NCI-H187 (cell line): Measurements from ENCODE around the gene HOXD3.

Experiments used
- DNase-seq, 2 experiments: peaks; one replicate each; lab custom pipeline; 2025; lab: John Stamatoyannopoulos, UW

HOXD3 gene

GRCh38 chr2:176132205-176133171 is 24.6 kb upstream of the HOXD3 start:
- no peak for DNase-seq

GRCh38 chr2:176133389-176133788 is 23.7 kb upstream of the HOXD3 start:
- DNase-seq: no peak

- DNase-seq: no peak
Measured at GRCh38 chr2:176134035-176134434, 23.1 kb upstream of the HOXD3 start.

DNA sequence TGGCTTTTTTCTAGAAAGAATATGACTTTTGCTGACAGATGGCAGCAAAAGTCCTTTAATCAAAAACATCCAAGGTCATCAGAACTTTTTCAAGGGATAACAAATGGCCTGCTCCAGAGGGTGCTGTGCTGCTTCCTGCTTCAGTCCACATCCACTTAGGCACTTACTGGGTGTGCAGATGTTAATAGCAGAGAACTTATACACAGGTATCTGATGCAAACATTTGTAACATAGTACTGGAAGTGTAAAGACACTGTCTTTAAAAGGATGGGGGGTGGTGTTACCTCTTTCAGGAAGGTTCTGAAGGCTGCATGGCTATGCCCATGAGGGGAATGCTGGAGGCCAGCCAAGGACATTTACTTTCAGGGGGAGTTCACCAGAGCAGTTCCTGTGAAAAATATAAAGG is 22.1 kb upstream of the HOXD3 start:
- DNase-seq: no peak

DNA sequence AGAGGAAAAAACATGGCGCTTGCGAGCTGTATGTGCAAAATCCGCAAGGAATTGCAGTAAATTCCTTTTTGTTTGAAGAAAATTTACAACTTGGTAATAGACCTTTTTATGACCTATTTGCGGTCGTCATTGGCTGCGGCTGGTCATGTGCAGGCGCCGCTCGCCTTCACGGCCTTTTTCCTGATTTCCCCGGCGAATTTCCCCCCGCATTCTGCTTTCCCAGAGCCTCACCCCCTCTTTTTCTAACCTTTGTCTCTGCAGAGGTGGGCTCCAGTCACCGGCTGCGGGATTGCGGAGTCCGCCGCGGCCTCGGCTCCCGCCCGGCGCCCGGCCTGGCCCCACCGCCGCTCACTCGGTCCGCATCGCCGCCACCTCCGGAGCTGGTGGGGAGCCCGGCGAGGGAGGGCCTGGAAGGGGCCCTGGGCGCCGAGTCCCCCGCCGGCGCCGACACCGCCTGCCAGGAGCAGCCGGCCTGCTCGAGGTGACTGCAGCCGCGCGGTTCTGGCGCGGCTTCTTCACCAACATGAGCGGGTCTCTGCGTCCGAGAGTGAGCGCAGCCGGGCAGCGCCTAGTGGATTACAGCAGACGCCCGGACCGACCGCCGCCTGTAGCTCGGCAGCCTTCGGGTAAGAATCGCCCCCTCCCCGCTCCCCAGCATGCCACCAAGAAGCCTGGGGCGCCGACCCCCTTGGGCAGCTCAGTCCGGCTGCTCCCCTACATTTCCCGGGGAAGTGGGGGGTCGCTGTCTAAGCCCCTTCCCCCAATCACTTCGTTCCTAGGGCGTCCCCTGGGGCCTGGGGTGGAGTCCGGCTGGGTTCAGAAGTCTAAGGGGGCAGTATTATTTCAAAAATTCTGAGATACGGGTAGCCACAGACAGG is 20.5 kb upstream of the HOXD3 start:
- no peak for DNase-seq

DNA sequence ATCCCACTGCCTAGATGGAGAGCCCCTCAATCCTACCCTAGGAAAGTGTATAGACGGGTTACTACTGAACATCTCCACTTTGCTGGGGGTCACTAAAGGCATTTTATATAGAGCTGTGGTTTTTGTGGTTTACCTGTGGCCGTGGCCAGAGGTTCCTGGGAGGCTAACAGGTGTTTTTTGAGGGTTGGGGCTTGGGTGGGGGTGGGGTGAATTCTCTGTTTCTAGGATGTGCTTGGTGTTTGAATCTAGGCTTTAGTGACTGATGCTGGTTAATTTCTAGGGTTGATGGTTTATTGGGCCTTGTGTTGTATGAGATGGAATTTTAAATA is 19.9 kb upstream of the HOXD3 start:
- DNase-seq: no peak

- DNase-seq: no peak
Measured at GRCh38 chr2:176137906-176138305, 19.2 kb upstream of the HOXD3 start.

DNA sequence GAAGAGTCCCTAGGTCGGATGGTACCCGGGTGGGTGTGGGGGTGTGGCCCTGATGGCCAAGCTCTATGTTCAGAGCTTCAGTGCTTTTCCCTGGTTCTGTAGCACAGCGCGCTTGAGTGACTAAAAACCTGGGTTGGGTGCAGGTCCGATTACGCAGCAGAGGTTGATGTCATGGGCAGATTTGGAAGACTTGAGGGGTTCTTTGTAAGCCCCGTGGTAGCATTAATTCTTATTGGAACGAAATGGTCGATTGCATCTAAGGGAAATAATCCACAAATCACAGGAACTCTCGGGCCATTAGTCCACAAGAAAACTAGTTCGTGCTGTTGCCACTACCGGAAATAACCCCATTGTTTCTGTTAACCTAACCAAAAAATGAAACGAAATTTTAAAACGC is 18.6 kb upstream of the HOXD3 start:
- no peak for DNase-seq

- no peak for DNase-seq
Measured at GRCh38 chr2:176138923-176139660, 18.0 kb upstream of the HOXD3 start.

GRCh38 chr2:176139661-176140512 is 17.2 kb upstream of the HOXD3 start:
- no peak for DNase-seq

DNA sequence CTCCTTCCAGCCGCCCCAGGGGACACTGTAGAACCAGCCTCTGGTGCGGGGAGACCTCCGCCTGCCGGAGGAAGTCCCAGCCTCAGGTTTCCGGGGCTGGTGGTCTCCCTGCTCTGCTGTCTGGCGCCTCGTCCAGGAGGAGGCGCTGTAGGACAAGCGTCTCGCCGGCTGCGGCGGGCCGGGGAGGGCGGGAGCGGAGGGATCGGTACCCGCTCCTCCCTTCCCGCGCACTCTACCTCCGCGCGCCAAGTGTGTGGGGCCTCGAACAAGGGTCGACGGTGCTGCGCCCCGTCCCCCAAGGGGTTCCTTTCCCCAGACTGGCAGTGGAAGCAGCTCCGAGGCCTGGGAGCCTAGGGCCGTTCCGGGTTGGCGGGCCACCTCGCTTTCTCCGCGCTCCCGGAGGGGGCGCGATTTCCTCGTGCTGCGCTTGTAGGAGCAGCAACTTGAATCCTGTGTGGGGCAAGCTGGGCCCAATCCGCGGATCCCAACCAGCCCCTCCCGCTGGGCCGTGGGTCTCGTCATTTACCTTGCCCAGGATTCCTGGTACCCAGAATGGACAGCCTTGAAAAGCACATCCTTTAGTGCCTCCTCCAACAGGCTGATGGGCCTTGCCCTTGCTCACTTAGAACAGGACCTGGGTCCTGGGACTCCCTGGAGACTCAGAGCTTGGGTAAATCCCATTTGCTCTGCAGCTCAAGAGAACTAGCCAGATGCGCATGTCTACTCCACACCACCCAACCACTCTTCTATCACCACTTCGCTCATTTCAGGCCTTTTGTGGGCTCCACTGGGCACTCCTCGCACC is 16.4 kb upstream of the HOXD3 start:
- peak; percentile 45 to 74 for DNase-seq

DNA sequence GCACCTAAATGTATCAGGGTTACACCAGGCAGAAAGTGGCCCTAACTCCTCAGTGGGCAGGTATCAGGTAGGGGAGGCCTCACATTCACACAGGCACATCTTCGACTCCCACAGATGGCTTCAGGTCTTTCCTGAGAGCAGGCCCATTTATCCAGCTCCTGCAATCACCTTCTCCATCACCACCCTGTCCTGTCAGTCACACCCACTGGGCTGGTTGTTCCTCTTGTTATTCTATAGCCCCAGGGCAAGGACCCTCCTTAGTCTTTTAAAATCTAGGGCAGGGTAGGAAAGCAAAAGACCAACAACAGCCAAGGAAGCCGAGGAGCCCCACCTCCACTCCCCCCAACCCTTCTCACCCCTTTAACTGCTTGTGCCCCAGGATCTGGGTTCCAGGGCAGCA is 14.8 kb upstream of the HOXD3 start:
- DNase-seq: no peak

DNA sequence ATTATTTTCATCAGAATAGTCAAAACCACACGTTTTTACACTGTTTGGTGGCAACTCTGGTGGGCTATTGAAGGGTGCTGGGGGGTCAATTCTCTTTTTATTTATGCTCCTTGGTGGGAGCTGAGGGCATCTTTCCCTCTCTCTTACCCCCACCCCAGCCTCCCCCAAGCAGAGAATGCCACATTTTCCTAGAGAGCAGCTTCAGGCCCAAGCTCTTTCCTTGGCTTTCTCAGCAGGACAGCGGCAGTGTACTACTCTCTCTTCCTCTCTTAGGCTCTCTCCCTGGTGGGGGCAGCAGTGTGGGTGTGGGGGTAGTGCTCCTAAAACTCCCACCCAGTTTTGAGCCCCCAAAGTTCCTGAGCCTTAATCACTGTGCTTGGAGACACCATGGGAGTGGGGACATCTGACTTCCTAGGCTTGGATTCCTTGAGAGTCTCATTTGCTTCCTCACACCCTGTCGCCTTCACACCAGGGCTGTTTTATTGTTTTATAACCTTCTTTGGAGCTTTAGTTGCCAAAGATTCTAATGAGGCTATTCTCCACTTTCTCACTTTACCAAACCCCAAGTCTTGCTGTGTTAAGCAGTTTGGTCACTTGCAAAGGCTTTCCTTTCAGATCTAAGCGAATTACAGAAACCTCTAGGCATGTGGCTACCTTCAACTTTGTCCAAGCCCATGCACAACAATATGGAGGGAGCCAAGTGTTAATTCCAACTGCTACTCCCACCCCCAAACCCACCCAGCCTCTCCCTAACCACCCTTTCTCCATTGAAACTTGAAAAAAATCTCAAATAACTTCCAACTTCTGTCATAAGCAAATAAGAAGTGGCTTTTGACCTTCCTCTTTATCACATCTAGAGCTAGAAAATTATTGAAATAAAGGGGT is 11.8 kb upstream of the HOXD3 start:
- DNase-seq: no peak

GRCh38 chr2:176146101-176146500 is 11.0 kb upstream of the HOXD3 start:
- DNase-seq: no peak

DNA sequence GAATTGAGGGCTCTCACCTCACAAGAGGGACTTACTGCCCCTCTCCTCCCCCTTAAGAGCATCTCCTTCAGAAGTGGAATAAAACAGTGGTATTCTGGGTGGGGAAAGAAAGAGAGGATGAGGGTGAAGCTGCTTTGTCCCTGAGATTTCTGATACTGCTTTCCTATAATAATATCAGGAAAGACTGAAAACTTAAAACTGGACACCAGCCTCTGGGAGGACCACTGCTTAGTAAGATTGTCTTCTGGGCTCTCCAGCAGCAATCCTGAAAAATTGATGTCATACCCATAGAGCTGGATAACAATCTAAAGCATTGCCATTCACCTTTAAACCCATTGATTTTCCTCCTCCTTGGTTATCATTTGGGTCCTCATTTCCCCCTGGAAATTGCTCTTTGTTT is 10.5 kb upstream of the HOXD3 start:
- no peak for DNase-seq

DNA sequence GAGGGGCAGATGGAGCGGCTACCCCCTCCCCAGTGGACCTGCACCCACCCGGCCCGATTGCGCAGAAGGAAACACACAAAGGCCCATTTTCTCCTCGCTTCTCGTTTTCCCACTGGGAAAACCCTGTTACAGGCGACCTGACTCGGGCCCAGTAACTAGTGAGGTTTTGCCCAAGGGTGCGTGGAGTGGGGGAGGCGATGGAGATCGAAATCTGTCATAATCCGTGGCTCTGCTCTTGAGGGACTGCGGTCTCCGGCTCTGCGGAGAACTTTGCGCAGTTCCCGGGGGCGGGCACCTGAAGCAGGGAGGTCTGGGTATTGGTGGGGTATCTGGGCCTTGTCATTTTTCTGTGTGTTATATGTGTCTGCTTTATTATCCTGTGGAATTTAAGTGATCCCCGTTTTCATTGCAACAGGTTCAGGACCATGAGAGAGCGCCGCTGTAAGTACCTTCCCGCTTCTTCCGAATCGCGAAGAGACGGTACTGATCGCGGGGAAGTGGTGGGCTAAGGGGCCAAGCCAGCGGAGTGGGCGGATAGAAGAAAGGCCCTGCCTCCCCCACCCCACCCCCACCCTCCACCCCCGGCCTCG is 9.8 kb upstream of the HOXD3 start:
- no peak for DNase-seq

DNA sequence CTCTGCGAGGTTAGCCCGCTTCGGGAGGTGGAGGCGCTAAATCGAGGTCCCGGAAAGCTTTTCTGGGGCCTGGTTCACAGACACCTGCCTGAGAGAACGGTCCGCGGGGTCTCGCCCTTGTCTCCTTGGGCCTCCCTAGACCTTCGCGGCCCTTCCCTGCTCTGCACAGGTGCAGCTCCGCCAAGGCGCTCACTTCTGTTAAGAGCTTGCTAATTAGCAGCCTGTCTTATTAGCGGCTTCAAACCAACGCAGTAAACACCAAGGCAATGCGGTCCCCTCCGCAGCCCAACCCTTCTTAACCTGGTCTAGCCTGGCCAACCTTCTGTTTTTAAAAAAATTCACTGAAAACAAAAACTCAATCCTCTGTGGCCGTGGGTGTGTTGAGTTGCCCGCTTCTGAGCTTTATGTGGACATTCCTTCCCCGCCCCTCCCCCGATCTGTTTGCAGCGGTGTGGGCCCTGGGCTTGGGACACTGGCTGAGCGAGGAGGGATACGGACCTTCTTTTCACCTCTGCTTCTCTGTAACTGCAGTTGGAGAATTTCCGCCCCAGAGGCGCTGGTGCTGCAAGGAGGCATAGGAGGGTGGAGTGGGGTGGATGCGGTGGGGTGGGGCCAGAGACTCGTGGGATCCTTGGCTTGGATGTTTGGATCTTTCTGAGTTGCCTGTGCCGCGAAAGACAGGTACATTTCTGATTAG is 9.2 kb upstream of the HOXD3 start:
- DNase-seq: no peak

DNA sequence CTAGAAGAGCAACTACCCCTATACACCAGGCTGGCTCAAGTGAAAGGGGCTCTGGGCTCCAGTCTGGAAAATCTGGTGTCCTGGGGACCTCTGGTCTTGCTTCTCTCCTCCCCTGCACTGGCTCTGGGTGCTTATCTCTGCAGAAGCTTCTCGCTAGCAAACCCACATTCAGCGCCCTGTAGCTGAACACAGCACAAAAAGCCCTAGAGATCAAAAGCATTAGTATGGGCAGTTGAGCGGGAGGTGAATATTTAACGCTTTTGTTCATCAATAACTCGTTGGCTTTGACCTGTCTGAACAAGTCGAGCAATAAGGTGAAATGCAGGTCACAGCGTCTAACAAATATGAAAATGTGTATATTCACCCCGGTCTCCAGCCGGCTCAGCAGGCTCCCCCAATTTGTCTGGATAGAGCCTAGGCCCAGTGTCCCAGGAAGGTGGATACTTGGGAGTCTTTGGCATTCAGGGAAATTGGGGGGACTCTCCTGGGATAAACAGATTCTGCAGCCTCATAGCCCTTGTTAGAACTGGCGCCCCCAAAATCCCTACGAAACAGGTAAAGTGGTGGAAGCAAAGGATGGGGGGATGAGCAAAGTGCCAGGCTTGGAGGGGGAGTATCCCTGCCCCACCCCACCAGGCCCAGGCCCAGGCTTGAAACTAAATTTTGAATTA is 8.2 kb upstream of the HOXD3 start:
- no peak for DNase-seq
